Caco-2 (cell line): ENCODE measurements around the gene RPL35A. TPM values are rescaled to one million over a fixed set of nuclear protein-coding genes. Genes with fewer than 3 reads are reported as not detected.
"Not testable (repeated sequence)": the region's sequence is repeated elsewhere in the genome, so short reads cannot be mapped to it uniquely, and the experiment has no call there.

Experiments
- BruUV-seq: library from RNA; stranded (reverse); fragments of 400-500 nt; replicated peaks from 2 replicates; lab custom pipeline; 2021; lab: Mats Ljungman, UMichigan
- CTCF ChIA-PET: fragments of 300-600 bp; sonication (Branson Sonifier 250); formaldehyde crosslinking; loops from one replicate; lab custom pipeline; 2022; ENCODE audit warnings: antibody characterized with exemption; lab: Charles Lee
- POLR2A ChIA-PET: fragments of 300-600 bp; sonication (Branson Sonifier 250); formaldehyde crosslinking; loops from one replicate; lab custom pipeline; 2022; ENCODE audit warnings: antibody characterized with exemption; lab: Charles Lee
- DNase-seq, 2 experiments: peaks; one replicate each; pipeline versions ENCODE4 v3.0.0 to v3.0.0-alpha.2; 2020 to 2022
- H3K27me3 ChIP-seq: replicated peaks from 2 replicates; pipeline ENCODE4 v1.6.0; 2011; ENCODE audit warnings: low read length; ENCODE audit not compliant: control insufficient read depth, insufficient read depth
- H3K36me3 ChIP-seq: 2 replicates; pipeline ENCODE4 v1.5.1; 2011; ENCODE audit warnings: low read length; ENCODE audit not compliant: control insufficient read depth, insufficient read depth
- H3K4me1 ChIP-seq: fragments of 250-450 bp; sonication (Bioruptor Pico); 2 replicates; pipeline ENCODE4 v1.5.1; 2020; ENCODE audit warnings: mild to moderate bottlenecking
- H3K4me3 ChIP-seq: 2 replicates; pipeline ENCODE4 v1.5.1; 2011; ENCODE audit warnings: low read depth, mild to moderate bottlenecking, control low read depth, low read length
- H3K9me3 ChIP-seq: fragments of 250-450 bp; sonication (Bioruptor Pico); 2 replicates; pipeline ENCODE4 v1.5.1; 2020; ENCODE audit warnings: mild to moderate bottlenecking, moderate library complexity
- H3K27ac Mint-ChIP-seq: one replicate; pipeline ENCODE4 v1.8.0; 2022; ENCODE audit warnings: mixed read lengths; ENCODE audit not compliant: unreplicated experiment
- H3K27me3 Mint-ChIP-seq: one replicate; pipeline ENCODE4 v1.8.0; 2022; ENCODE audit warnings: mixed read lengths; ENCODE audit not compliant: insufficient read depth, unreplicated experiment
- H3K36me3 Mint-ChIP-seq: one replicate; pipeline ENCODE4 v1.8.0; 2022; ENCODE audit warnings: mild to moderate bottlenecking, mixed read lengths; ENCODE audit not compliant: insufficient read depth, unreplicated experiment
- H3K4me1 Mint-ChIP-seq: one replicate; pipeline ENCODE4 v1.8.0; 2022; ENCODE audit warnings: low read depth, mixed read lengths; ENCODE audit not compliant: unreplicated experiment
- H3K4me3 Mint-ChIP-seq: one replicate; pipeline ENCODE4 v1.8.0; 2022; ENCODE audit warnings: mild to moderate bottlenecking, moderate library complexity, mixed read lengths; ENCODE audit not compliant: unreplicated experiment
- H3K9me3 Mint-ChIP-seq: one replicate; pipeline ENCODE4 v1.8.0; 2022; ENCODE audit warnings: mixed read lengths; ENCODE audit not compliant: unreplicated experiment
- intact Hi-C: fragments of 100-400 bp; cut with micrococcal nuclease; formaldehyde crosslinking; loops from one replicate; pipeline ENCODE4 v1.10.0; 2022; ENCODE audit not compliant: unreplicated experiment
- total RNA-seq: library from RNA; stranded (reverse); gene quantifications from 2 replicates; pipeline ENCODE4 v1.2.3, GENCODE V29; 2022
- TF ChIP-seq, protein P1 (sequence below), 2 experiments: fragments of 200-600 bp in 1 of 2; IDR thresholded peaks; 1 replicate in 1 of 2; 2 replicates in 1 of 2; pipeline versions ENCODE4 v1.5.1 to v1.8.0; 2011 to 2022; ENCODE audit warnings: antibody characterized with exemption in 1 of 2, control low read depth in 1 of 2, inconsistent platforms in 1 of 2, low read depth in 1 of 2, low read length in 1 of 2, mild to moderate bottlenecking in 1 of 2, moderate library complexity in 1 of 2; ENCODE audit not compliant: insufficient read depth in 1 of 2, severe bottlenecking in 1 of 2, unreplicated experiment in 1 of 2

Gene RPL35A
- total RNA-seq, 1 experiment from 2014 or later = 880 TPM

GRCh38 chr3:197956626-197956988 is 6.6 kb downstream of the RPL35A start:
- peaks cover 4% of the 10 kb centered on the region for H3K36me3 ChIP-seq
- no peaks in the 10 kb centered on the region for H3K27me3 ChIP-seq
- Mint-ChIP-seq H3K4me1 (peaks cover 19% of the 10 kb centered on the region), H3K9me3 (no peaks in the 10 kb centered on the region), H3K36me3 (peaks cover 75% of the 10 kb centered on the region), H3K27me3 (no peaks in the 10 kb centered on the region), H3K4me3 (no peak overlapping the region), H3K27ac (no peak overlapping the region)
- H3K4me3 ChIP-seq = no peak overlapping the region
- no peak for DNase-seq
- intact Hi-C loops = no loop called here
- CTCF ChIA-PET = no interaction called here
- no TSS peak for BruUV-seq
- H3K4me1 ChIP-seq = peaks cover 17% of the 10 kb centered on the region
- no peaks in the 10 kb centered on the region for H3K9me3 ChIP-seq
- POLR2A ChIA-PET = no interaction called here
- TF ChIP-seq, protein P1, sequence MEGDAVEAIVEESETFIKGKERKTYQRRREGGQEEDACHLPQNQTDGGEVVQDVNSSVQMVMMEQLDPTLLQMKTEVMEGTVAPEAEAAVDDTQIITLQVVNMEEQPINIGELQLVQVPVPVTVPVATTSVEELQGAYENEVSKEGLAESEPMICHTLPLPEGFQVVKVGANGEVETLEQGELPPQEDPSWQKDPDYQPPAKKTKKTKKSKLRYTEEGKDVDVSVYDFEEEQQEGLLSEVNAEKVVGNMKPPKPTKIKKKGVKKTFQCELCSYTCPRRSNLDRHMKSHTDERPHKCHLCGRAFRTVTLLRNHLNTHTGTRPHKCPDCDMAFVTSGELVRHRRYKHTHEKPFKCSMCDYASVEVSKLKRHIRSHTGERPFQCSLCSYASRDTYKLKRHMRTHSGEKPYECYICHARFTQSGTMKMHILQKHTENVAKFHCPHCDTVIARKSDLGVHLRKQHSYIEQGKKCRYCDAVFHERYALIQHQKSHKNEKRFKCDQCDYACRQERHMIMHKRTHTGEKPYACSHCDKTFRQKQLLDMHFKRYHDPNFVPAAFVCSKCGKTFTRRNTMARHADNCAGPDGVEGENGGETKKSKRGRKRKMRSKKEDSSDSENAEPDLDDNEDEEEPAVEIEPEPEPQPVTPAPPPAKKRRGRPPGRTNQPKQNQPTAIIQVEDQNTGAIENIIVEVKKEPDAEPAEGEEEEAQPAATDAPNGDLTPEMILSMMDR (IDR thresholded peaks at IDR 0.05; ENCODE audit: insufficient read depth in 1 of 2, low read depth in 1 of 2, low read length in 1 of 2, severe bottlenecking in 1 of 2, unreplicated experiment in 1 of 2) = no peak

DNA sequence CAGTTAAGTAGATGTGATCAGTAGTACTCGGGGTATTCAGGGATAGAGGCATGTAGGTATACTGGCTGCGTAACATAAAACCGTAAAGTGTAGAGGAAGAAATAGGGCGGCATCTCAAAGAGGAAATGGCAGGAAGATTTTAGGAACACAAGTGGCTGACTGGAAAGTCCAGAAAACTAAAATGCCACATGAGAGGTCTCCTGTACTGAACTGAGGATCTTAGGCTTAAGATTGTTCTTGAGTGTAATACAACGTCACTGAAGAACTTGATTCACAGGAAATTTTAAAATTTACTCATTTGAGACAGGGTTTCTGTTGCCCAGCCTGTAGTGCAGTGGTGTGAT is 7.8 kb downstream of the RPL35A start:
- Mint-ChIP-seq H3K4me3 (peak overlapping the region; percentile 38), H3K36me3 (peaks cover 63% of the 10 kb centered on the region), H3K27ac (no peak overlapping the region), H3K9me3 (no peaks in the 10 kb centered on the region), H3K4me1 (peaks cover 19% of the 10 kb centered on the region), H3K27me3 (no peaks in the 10 kb centered on the region)
- no peak overlapping the region for H3K4me3 ChIP-seq
- no peaks in the 10 kb centered on the region for H3K9me3 ChIP-seq
- POLR2A ChIA-PET = no interaction called here
- no peak for DNase-seq
- no peaks in the 10 kb centered on the region for H3K27me3 ChIP-seq
- intact Hi-C loops = no loop called here
- TF ChIP-seq, protein P1 (IDR thresholded peaks at IDR 0.05; ENCODE audit: insufficient read depth in 1 of 2, low read depth in 1 of 2, low read length in 1 of 2, severe bottlenecking in 1 of 2, unreplicated experiment in 1 of 2) = no peak
- H3K4me1 ChIP-seq = peaks cover 15% of the 10 kb centered on the region
- CTCF ChIA-PET = no interaction called here
- H3K36me3 ChIP-seq = peaks cover 4% of the 10 kb centered on the region
- BruUV-seq = no TSS peak

- ChIA-PET POLR2A (no interaction called here), CTCF (no interaction called here)
- Histone ChIP-seq H3K9me3 (no peaks in the 10 kb centered on the region), H3K36me3 (peaks cover 2% of the 10 kb centered on the region; the same call in 1 of the 2 replicates), H3K27me3 (no peaks in the 10 kb centered on the region), H3K4me1 (peaks cover 15% of the 10 kb centered on the region), H3K4me3 (no peak overlapping the region)
- TF ChIP-seq, protein P1 (IDR thresholded peaks at IDR 0.05; ENCODE audit: insufficient read depth in 1 of 2, low read depth in 1 of 2, low read length in 1 of 2, severe bottlenecking in 1 of 2, unreplicated experiment in 1 of 2) = no peak
- intact Hi-C loops = no loop called here
- no peak for DNase-seq
- peaks cover 57% of the 10 kb centered on the region for H3K36me3 Mint-ChIP-seq
- peak overlapping the region; percentile 23 for H3K27ac Mint-ChIP-seq
- H3K9me3 Mint-ChIP-seq = no peaks in the 10 kb centered on the region
- BruUV-seq = no TSS peak
- H3K27me3 Mint-ChIP-seq = peaks cover 3% of the 10 kb centered on the region
- H3K4me3 Mint-ChIP-seq = peak overlapping the region; percentile 6
- H3K4me1 Mint-ChIP-seq = peaks cover 16% of the 10 kb centered on the region
Measured at GRCh38 chr3:197958346-197958745, 8.4 kb downstream of the RPL35A start.

GRCh38 chr3:197958848-197959247 is 8.9 kb downstream of the RPL35A start:
- peaks cover 15% of the 10 kb centered on the region for H3K4me1 ChIP-seq
- CTCF ChIA-PET, H3K9me3 Mint-ChIP-seq, POLR2A ChIA-PET, DNase-seq, H3K27me3 ChIP-seq, H3K36me3 ChIP-seq, H3K4me3 ChIP-seq, BruUV-seq, H3K27me3 Mint-ChIP-seq, intact Hi-C loops, H3K9me3 ChIP-seq: not testable (repeated sequence)
- peaks cover 11% of the 10 kb centered on the region for H3K4me1 Mint-ChIP-seq
- peak overlapping the region; percentile 6 for H3K4me3 Mint-ChIP-seq
- H3K36me3 Mint-ChIP-seq = peaks cover 52% of the 10 kb centered on the region
- H3K27ac Mint-ChIP-seq = peak overlapping the region; percentile 23
